Esophagus squamous epithelium (tissue), 4 donors: ENCODE measurements around the gene ITGA5.

Experiments
- CTCF ChIP-seq, 6 experiments: fragments of 450-650 bp in 4 of 6; fragments of 200-600 bp in 2 of 6; sonication (generic) in 2 of 6; IDR thresholded peaks; one replicate each; pipeline ENCODE4 v1.5.1; 2016 to 2019; ENCODE audit warnings: antibody characterized with exemption in 6 of 6, mild to moderate bottlenecking in 4 of 6, moderate library complexity in 4 of 6
- POLR2A ChIP-seq, 4 donors: fragments of 450-650 bp; IDR thresholded peaks; one replicate each; pipeline ENCODE4 v1.6.1; 2017; ENCODE audit warnings: antibody characterized with exemption in 4 of 4, mild to moderate bottlenecking in 4 of 4, moderate library complexity in 3 of 4

- TF ChIP-seq CTCF (IDR thresholded peaks at IDR 0.05) (no peak), POLR2A (IDR thresholded peaks at IDR 0.05) (no peak)
These were observed 3.7 kb downstream of the ITGA5 start for GRCh38 chr12:54415221-54415929.
